HepG2 (cell line): Measurements from ENCODE around the gene DNMT1. TPM values are rescaled to one million over a fixed set of nuclear protein-coding genes. Genes with fewer than 3 reads are reported as not detected.

Source experiments
- ATAC-seq: fragments of 200-7000 bp; cut with Tn5 transposase; 3 replicates; pipeline ENCODE4 v1.9.1; 2020; ENCODE audit warnings: mild to moderate bottlenecking, moderate library complexity
- BruUV-seq: library from RNA; stranded (reverse); fragments of 400-500 nt; replicated peaks from 2 replicates; lab custom pipeline; 2021; lab: Mats Ljungman, UMichigan
- CTCF ChIA-PET: fragments of 300-600 bp; formaldehyde crosslinking; extraction: SDS; loops from one replicate; lab custom pipeline; 2021; ENCODE audit warnings: low total read pairs, inconsistent platforms, low intra/inter-chr PET ratio; lab: Yijun Ruan, JAX
- POLR2A ChIA-PET: fragments of 350-600 bp; sonication (Branson Sonifier 250); formaldehyde crosslinking; loops from one replicate; lab custom pipeline; 2020; ENCODE audit warnings: antibody characterized with exemption, inconsistent platforms; lab: Yijun Ruan, JAX
- DNase-seq: peaks from one replicate; pipeline ENCODE4 v3.0.0-alpha.2; 2015; ENCODE audit warnings: low spot score
- FAIRE-seq: peaks from 3 replicates; lab custom pipeline; 2011; peaks lifted over from hg19 to GRCh38; lab: Jason Lieb, UNC
- H2AFZ ChIP-seq: one replicate; pipeline ENCODE4 v1.6.1; 2011; ENCODE audit warnings: low read length, inconsistent platforms
- H3K27ac ChIP-seq: fragments of 300-600 bp; 3 replicates; pipeline ENCODE4 v1.8.0; 2011; ENCODE audit warnings: mixed run types, mild to moderate bottlenecking, mixed read lengths, low read length, inconsistent platforms; ENCODE audit not compliant: insufficient read depth; ENCODE audit errors: extremely low read length
- H3K27me3 ChIP-seq, 2 experiments: fragments of 200-600 bp in 1 of 2; 2 replicates in 1 of 2; 3 replicates in 1 of 2; pipeline versions ENCODE4 v1.6.0 to v1.8.0; 2011; ENCODE audit warnings: low read length in 2 of 2, mild to moderate bottlenecking in 2 of 2, moderate library complexity in 2 of 2, inconsistent platforms in 1 of 2; ENCODE audit not compliant: insufficient read depth in 2 of 2, control insufficient read depth in 1 of 2
- H3K36me3 ChIP-seq, 2 experiments: fragments of 200-600 bp in 1 of 2; replicated peaks in 1 of 2; 2 replicates in 1 of 2; 3 replicates in 1 of 2; pipeline versions ENCODE4 v1.5.1 to v1.8.0; 2011; ENCODE audit warnings: low read length in 2 of 2, inconsistent platforms in 1 of 2; ENCODE audit not compliant: insufficient read depth in 2 of 2, control insufficient read depth in 1 of 2
- H3K4me1 ChIP-seq: 2 replicates; pipeline ENCODE4 v1.5.1; 2012; ENCODE audit warnings: low read length, inconsistent platforms; ENCODE audit not compliant: insufficient read depth
- H3K4me2 ChIP-seq: 2 replicates; pipeline ENCODE4 v1.6.0; 2011; ENCODE audit warnings: low read depth, low read length, inconsistent platforms
- H3K4me3 ChIP-seq, 3 experiments: fragments of 200-600 bp in 1 of 3; sonication (generic), shearing (Covaris generic) in 1 of 3; replicated peaks in 1 of 3; 2 replicates each; pipeline ENCODE4 v1.5.1; 2011 to 2016; ENCODE audit warnings: low read length in 3 of 3, inconsistent platforms in 2 of 3, low read depth in 2 of 3, mild to moderate bottlenecking in 2 of 3, control low read depth in 1 of 3, mixed read lengths in 1 of 3; ENCODE audit not compliant: insufficient read depth in 1 of 3
- H3K79me2 ChIP-seq: one replicate; pipeline ENCODE4 v1.6.1; 2011; ENCODE audit warnings: low read length, inconsistent platforms; ENCODE audit not compliant: insufficient read depth
- H3K9ac ChIP-seq: 2 replicates; pipeline ENCODE4 v1.6.0; 2011; ENCODE audit warnings: mild to moderate bottlenecking, low read depth, low read length, inconsistent platforms; ENCODE audit not compliant: insufficient read depth
- H3K9me3 ChIP-seq: 2 replicates; pipeline ENCODE4 v1.5.1; 2012; ENCODE audit warnings: mild to moderate bottlenecking, low read length
- H4K20me1 ChIP-seq: 2 replicates; pipeline ENCODE4 v1.6.0; 2011; ENCODE audit warnings: inconsistent platforms, mild to moderate bottlenecking, low read length, moderate library complexity; ENCODE audit not compliant: insufficient read depth
- ERF ChIP-seq: IDR thresholded peaks from 2 replicates; pipeline ENCODE4 v1.6.1; 2018; ENCODE audit warnings: missing biosample characterization, missing genetic modification reagents
- POGK ChIP-seq: sonication (generic); formaldehyde crosslinking; conservative IDR thresholded peaks from 2 replicates; pipeline ENCODE4 v1.8.0; 2022; ENCODE audit warnings: mild to moderate bottlenecking, moderate library complexity, missing genetic modification reagents
- PRDM10 ChIP-seq: sonication (generic); formaldehyde crosslinking; IDR thresholded peaks from 2 replicates; pipeline ENCODE4 v1.4.0; 2020; ENCODE audit warnings: low read depth, missing genetic modification reagents
- RAD21 ChIP-seq: fragments of 450-650 bp; formaldehyde crosslinking; IDR thresholded peaks from 2 replicates; pipeline ENCODE4 v1.5.0; 2020; ENCODE audit warnings: mild to moderate bottlenecking
- RBFOX2 ChIP-seq: fragments of 200-400 bp; formaldehyde crosslinking; IDR thresholded peaks from 2 replicates; pipeline ENCODE4 v1.6.1; 2017; ENCODE audit warnings: low read depth, mild to moderate bottlenecking, low read length
- TEAD2 ChIP-seq: sonication (generic); formaldehyde crosslinking; IDR thresholded peaks from 2 replicates; pipeline ENCODE4 v1.9.0; 2021; ENCODE audit warnings: missing genetic modification reagents
- ZNF263 ChIP-seq: sonication (generic); formaldehyde crosslinking; IDR thresholded peaks from 2 replicates; pipeline ENCODE4 v1.4.0; 2020; ENCODE audit warnings: missing genetic modification reagents
- WGBS: methylation state at CpG from one replicate; pipeline ENCODE4 v1.1.6; 2017; ENCODE audit warnings: low lambda C conversion rate; 5-methylcytosine and 5-hydroxymethylcytosine counted together
- in situ Hi-C: cut with HindIII; loops from 2 replicates; pipeline ENCODE4 v1.10.0; 2017; ENCODE audit warnings: low pct_unique_long_range_greater_than_20kb; ENCODE audit not compliant: extremely low pct_ligation_motif_present
- intact Hi-C: fragments of 100-400 bp; cut with micrococcal nuclease; formaldehyde crosslinking; loops from one replicate; pipeline ENCODE4 v1.10.0; 2022; ENCODE audit not compliant: unreplicated experiment
- polyA plus RNA-seq, 8 experiments: library from polyadenylated mRNA; depleted of rRNA in 3 of 8; stranded (reverse) in 7 of 8; unstranded in 1 of 8; fragments of >200 nt; fragmentation: Illumina TruSeq in 4 of 8; extraction: Trizol in 4 of 8; gene quantifications; 2 replicates each; pipeline versions ENCODE4 v1.2.1 to v1.2.3, GENCODE V29; 2011 to 2016; ENCODE audit warnings: low read depth in 4 of 8, missing spikeins in 1 of 8, mixed read lengths in 1 of 8; ENCODE audit not compliant: insufficient read depth in 1 of 8
- total RNA-seq, 5 experiments: library from RNA; depleted of rRNA; stranded (reverse); fragments of >200 nt; fragmentation: Illumina TruSeq; extraction: Trizol; gene quantifications; 2 replicates each; pipeline ENCODE4 v1.2.3, GENCODE V29; 2016; ENCODE audit warnings: low read depth in 1 of 5

Gene DNMT1
- total and polyA plus RNA-seq, 2 of the 13 experiments (the other 11 are each of a cell fraction or from before 2014, with no cell fraction given): 31.2 to 91.1 TPM

- WGBS: 91% methylated on average over 6 of the region's 9 CpGs
- intact Hi-C loops: no loop called here
- no peak for ATAC-seq
Measured at GRCh38 chr19:10092648-10093294, 102.0 kb downstream of the DNMT1 start.

GRCh38 chr19:10091895-10092641, 102.7 kb downstream of the DNMT1 start:
- H3K36me3 ChIP-seq: peaks cover 2 to 4% of the 10 kb centered on the region in 2 experiments; a peak in 2 of 5 replicates
- H3K4me2 ChIP-seq: no peak overlapping the region
- H4K20me1 ChIP-seq: no peaks in the 10 kb centered on the region
- CTCF ChIA-PET: no interaction called here
- H3K79me2 ChIP-seq: no peaks in the 10 kb centered on the region
- TF ChIP-seq TEAD2 (CRISPR knock-in tag): no peak
- TF ChIP-seq RAD21 (CRISPR knock-in tag): no peak
- peak; percentile 47; the same call in 1 of the 2 replicates for TF ChIP-seq ZNF263 (CRISPR knock-in tag)
- TF ChIP-seq POGK (CRISPR knock-in tag): no peak
- TF ChIP-seq PRDM10: no peak
- intact Hi-C loops (no loop called here), in situ Hi-C loops (no loop called here)
- no TSS peak for BruUV-seq
- FAIRE-seq (no peak), ATAC-seq (no peak), DNase-seq (no peak)
- peaks cover 34% of the 10 kb centered on the region for H3K4me1 ChIP-seq
- WGBS: 93% methylated on average over 13 of the region's 13 CpGs
- H3K9ac ChIP-seq: no peak overlapping the region
- no peak overlapping the region for H3K27ac ChIP-seq
- no peaks in the 10 kb centered on the region for H3K27me3 ChIP-seq
- H3K4me3 ChIP-seq: no peak overlapping the region
- H3K9me3 ChIP-seq: no peaks in the 10 kb centered on the region
- POLR2A ChIA-PET: no interaction called here
- no peak overlapping the region for H2AFZ ChIP-seq

More at GRCh38 chr19:10092648-10093294, 102.0 kb downstream of the DNMT1 start:
- no peak overlapping the region for H3K4me3 ChIP-seq
- CTCF ChIA-PET: no interaction called here
- no peaks in the 10 kb centered on the region for H3K9me3 ChIP-seq
- no peak overlapping the region for H3K4me2 ChIP-seq
- BruUV-seq: no TSS peak
- no peak for TF ChIP-seq ERF
- TF ChIP-seq RBFOX2: peak; percentile 29; the same call in 1 of the 2 replicates
- no peaks in the 10 kb centered on the region for H3K79me2 ChIP-seq
- DNase-seq (no peak), FAIRE-seq (no peak)
- peaks cover 2 to 4% of the 10 kb centered on the region in 2 experiments; a peak in 2 of 5 replicates for H3K36me3 ChIP-seq
- no peaks in the 10 kb centered on the region for H4K20me1 ChIP-seq
- no peak overlapping the region for H3K9ac ChIP-seq
- POLR2A ChIA-PET: no interaction called here
- H3K4me1 ChIP-seq: peaks cover 28% of the 10 kb centered on the region
- no peaks in the 10 kb centered on the region for H3K27me3 ChIP-seq
- in situ Hi-C loops: no loop called here
- no peak overlapping the region for H2AFZ ChIP-seq
- H3K27ac ChIP-seq: no peak overlapping the region
